IPS DF 6.9 (cell line): ENCODE data around the gene TLNRD1.

Source experiments
- DNase-seq: peaks from one replicate; pipeline ENCODE4 v3.0.0-alpha.2; 2013; ENCODE audit warnings: low read depth, low spot score
- H3K27ac ChIP-seq: one replicate; pipeline ENCODE4 v1.5.1; 2013; ENCODE audit warnings: low read length, control low read depth
- H3K27me3 ChIP-seq: 2 replicates; pipeline ENCODE4 v1.6.1; 2013; ENCODE audit warnings: mild to moderate bottlenecking, low read length; ENCODE audit not compliant: control insufficient read depth, insufficient read depth
- H3K36me3 ChIP-seq: 2 replicates; pipeline ENCODE4 v1.6.1; 2013; ENCODE audit warnings: low read length; ENCODE audit not compliant: control insufficient read depth, insufficient read depth
- H3K4me1 ChIP-seq: 2 replicates; pipeline ENCODE4 v1.6.1; 2013; ENCODE audit warnings: low read length; ENCODE audit not compliant: control insufficient read depth, insufficient read depth
- H3K4me3 ChIP-seq: 2 replicates; pipeline ENCODE4 v1.5.1; 2013; ENCODE audit warnings: mild to moderate bottlenecking, low read length
- H3K9me3 ChIP-seq: 2 replicates; pipeline ENCODE4 v1.6.1; 2013; ENCODE audit warnings: low read length, inconsistent platforms; ENCODE audit not compliant: control insufficient read depth, insufficient read depth
- WGBS: extraction: QIAGEN DNeasy Blood & Tissue Kit; methylation state at CpG from one replicate; pipeline ENCODE4 v1.1.7; 2013; ENCODE audit warnings: mixed read lengths, missing lambda C conversion rate; ENCODE audit not compliant: insufficient read length, insufficient coverage; 5-methylcytosine and 5-hydroxymethylcytosine counted together

TLNRD1 gene

DNA sequence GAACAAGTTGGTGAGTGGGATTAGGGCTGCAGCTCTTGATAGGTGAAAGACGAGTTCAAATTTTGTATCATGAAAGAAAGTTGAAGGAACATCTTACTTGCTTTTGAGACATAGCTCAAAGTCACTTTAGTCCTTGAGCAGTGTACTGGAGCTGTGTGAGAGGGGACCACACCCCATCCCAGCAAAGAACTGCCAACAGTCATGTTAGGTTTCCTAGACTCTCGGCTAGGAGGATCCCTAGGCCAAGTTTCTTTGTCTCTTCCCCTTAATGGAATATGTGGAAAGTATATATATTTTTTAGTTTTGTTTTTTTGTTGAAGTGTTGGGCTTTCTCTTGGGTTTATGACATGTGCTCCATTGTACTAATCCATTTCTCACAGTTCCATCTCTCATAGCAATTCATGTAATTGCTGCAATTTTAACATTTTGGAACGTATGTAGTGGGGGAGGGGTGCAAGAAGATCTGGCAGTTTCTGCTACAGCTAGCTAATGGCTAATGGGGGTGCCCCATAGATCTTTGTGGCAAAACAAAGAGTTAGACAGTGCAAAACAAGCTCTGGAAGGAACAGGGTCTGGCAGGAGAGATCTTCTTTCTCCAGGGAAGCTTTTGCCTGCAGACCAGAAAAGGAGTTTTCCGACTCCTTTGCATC lies 25.1 kb downstream of the TLNRD1 start:
- H3K4me3 ChIP-seq, result no peak overlapping the region
- H3K27me3 ChIP-seq, result no peaks in the 10 kb centered on the region
- 0 out of 2 replicates have a peak, but pooled peaks cover 2% of the 10 kb centered on the region for H3K4me1 ChIP-seq
- H3K27ac ChIP-seq, result no peak overlapping the region
- H3K36me3 ChIP-seq, result no peaks in the 10 kb centered on the region
- H3K9me3 ChIP-seq, result no peaks in the 10 kb centered on the region
- 100% methylated on average over 1 of the region's 4 CpGs for WGBS
- DNase-seq, result no peak

DNA sequence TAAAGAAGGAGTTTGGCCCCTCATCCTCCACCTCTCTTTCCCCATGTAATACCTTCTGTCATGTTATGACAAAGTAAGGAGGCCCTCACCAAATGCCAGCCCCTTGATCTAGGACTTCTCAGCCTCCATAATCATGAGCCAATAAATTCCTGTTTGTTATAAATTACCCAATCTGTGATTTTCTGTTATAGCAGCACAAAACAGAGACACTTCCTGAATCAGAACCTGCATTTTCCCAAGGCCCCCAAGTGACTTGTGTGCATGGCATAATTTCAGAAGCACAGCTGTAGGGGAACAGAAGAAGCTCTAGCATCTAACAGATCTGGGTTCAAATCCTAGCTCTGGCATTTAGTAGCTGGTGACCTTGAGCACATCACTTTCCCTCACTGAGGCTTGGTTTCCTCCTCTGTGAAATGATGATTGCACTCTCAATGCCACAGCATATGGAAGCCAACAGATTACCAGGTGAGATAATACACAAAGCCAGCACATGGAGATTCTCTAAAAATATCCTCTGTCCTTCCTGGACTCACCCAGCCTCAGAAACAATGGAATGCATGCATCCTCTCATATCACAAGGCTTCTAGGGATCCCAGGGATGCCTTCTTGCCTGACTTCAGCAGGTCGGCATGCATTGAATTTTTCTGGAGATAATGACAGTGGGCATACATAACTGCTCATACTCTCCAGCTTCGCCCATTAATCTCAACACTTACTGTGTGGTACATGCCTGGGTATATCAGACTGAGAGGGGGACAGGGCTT lies 26.3 kb downstream of the TLNRD1 start:
- Histone ChIP-seq H3K9me3 (no peaks in the 10 kb centered on the region), H3K36me3 (no peaks in the 10 kb centered on the region), H3K27me3 (no peaks in the 10 kb centered on the region), H3K4me3 (no peak overlapping the region), H3K4me1 (0 out of 2 replicates have a peak, but pooled peaks cover 2% of the 10 kb centered on the region), H3K27ac (no peak overlapping the region)
- no peak for DNase-seq
- WGBS, result no CpG with 5 or more reads among the region's 2 CpGs

- no peaks in the 10 kb centered on the region for H3K9me3 ChIP-seq
- DNase-seq, result no peak
- no peaks in the 10 kb centered on the region for H3K27me3 ChIP-seq
- no CpG with 5 or more reads among the region's 3 CpGs for WGBS
- no peaks in the 10 kb centered on the region for H3K4me1 ChIP-seq
- H3K36me3 ChIP-seq, result no peaks in the 10 kb centered on the region
- no peak overlapping the region for H3K4me3 ChIP-seq
- H3K27ac ChIP-seq, result no peak overlapping the region
Measured at GRCh38 chr15:81029414-81030300, 28.9 kb downstream of the TLNRD1 start.

DNA sequence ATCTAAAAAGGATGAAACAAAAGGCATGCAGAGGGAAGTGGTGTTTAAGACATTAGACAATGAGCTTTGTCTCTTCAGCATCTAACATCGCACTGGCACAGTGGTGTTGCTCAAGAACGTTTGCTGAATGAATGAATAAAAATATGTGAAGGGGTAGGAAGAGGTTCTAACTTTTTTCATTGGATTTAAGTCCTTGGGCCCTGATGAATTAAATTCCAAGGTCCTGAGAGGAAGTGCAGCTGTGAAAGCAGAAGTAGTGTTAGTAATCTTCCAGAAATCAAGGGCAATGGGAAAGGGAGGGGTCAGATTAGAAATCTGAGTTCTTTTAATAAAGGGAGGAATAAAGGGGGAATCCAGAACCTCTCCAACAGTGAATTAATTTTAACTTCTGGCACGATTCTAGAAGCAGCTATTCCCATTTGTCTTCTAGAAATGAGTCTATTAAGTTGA lies 29.6 kb downstream of the TLNRD1 start:
- WGBS, result no CpG with 5 or more reads among the region's 3 CpGs

DNA sequence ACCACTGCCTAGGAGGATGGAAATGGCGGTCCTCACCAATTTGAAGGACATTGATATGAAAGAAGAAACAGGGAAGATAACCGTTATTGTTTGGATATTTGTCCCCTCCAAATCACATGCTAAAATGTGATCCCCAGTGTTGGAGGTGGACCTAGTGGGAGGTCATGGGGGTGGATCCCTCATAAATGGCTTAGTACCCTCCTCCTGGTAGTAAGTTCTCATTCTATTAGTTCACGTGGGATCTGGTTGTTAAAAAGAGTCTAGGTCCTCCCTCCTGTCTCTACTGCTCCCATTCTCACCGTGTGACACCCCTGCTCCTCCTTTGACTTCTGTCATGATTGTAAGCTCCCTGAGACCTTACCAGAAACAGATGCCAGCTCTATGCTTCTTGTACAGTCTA lies 30.5 kb downstream of the TLNRD1 start:
- DNase-seq, result no peak
- Histone ChIP-seq H3K36me3 (no peaks in the 10 kb centered on the region), H3K4me1 (no peaks in the 10 kb centered on the region), H3K27me3 (no peaks in the 10 kb centered on the region), H3K9me3 (no peaks in the 10 kb centered on the region), H3K27ac (no peak overlapping the region), H3K4me3 (no peak overlapping the region)
- WGBS, result no CpG with 5 or more reads among the region's 4 CpGs

More for the DNA sequence above, 29.6 kb downstream of the TLNRD1 start:
- Histone ChIP-seq H3K4me1 (no peaks in the 10 kb centered on the region), H3K27me3 (no peaks in the 10 kb centered on the region), H3K27ac (no peak overlapping the region), H3K36me3 (no peaks in the 10 kb centered on the region), H3K9me3 (no peaks in the 10 kb centered on the region), H3K4me3 (no peak overlapping the region)
- DNase-seq, result no peak

DNA sequence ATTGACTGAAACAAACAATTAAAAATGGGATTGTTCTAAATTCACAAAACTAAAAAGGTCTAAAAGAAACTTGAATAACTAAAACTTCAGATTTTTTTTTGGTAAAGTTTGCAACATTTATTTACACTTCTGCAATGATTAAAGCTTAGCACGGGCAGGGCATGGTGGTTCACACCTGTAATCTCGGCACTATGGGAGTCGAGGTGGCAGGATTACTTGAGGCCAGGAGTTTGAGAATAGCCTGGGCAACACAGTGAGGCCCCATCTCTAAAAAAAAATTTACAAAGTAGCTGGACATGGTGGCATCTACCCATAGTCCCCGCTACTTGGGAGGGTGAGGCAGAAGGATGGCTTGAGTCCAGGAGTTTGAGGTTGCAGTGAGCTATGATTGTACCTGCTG lies 31.6 kb downstream of the TLNRD1 start:
- Histone ChIP-seq H3K27me3 (no peaks in the 10 kb centered on the region), H3K27ac (no peak overlapping the region), H3K4me3 (no peak overlapping the region), H3K9me3 (no peaks in the 10 kb centered on the region), H3K4me1 (no peaks in the 10 kb centered on the region), H3K36me3 (no peaks in the 10 kb centered on the region)
- no CpG with 5 or more reads among the region's 4 CpGs for WGBS
- no peak for DNase-seq

DNA sequence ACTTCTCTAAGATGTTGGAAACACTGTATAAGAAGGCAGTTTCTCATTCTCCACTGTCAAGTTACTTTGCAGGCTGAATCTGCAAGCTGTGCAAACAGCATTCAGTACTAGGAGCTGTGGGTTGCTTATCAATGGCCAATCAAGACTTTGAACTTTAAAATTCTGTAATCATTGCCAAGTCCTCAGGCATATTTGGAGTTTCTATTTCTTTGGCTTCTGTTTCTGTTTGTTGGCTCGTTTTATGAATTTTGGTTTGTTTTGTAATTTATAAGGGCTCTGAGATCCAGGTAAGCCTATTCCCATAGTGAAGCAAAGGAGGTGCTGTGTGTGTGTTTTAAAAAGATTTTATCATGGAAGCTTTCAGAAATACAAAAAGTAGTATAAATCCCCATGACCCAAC lies 32.1 kb downstream of the TLNRD1 start:
- H3K27me3 ChIP-seq, result no peaks in the 10 kb centered on the region
- DNase-seq, result no peak
- H3K27ac ChIP-seq, result no peak overlapping the region
- no CpG with 5 or more reads among the region's 1 CpG for WGBS
- no peaks in the 10 kb centered on the region for H3K36me3 ChIP-seq
- H3K4me3 ChIP-seq, result no peak overlapping the region
- H3K4me1 ChIP-seq, result no peaks in the 10 kb centered on the region
- H3K9me3 ChIP-seq, result no peaks in the 10 kb centered on the region

GRCh38 chr15:81033508-81033907 lies 32.8 kb downstream of the TLNRD1 start:
- no CpG with 5 or more reads among the region's 2 CpGs for WGBS
- H3K4me3 ChIP-seq, result no peak overlapping the region
- no peaks in the 10 kb centered on the region for H3K9me3 ChIP-seq
- H3K27ac ChIP-seq, result no peak overlapping the region
- no peak for DNase-seq
- no peaks in the 10 kb centered on the region for H3K27me3 ChIP-seq
- no peaks in the 10 kb centered on the region for H3K36me3 ChIP-seq
- no peaks in the 10 kb centered on the region for H3K4me1 ChIP-seq

DNA sequence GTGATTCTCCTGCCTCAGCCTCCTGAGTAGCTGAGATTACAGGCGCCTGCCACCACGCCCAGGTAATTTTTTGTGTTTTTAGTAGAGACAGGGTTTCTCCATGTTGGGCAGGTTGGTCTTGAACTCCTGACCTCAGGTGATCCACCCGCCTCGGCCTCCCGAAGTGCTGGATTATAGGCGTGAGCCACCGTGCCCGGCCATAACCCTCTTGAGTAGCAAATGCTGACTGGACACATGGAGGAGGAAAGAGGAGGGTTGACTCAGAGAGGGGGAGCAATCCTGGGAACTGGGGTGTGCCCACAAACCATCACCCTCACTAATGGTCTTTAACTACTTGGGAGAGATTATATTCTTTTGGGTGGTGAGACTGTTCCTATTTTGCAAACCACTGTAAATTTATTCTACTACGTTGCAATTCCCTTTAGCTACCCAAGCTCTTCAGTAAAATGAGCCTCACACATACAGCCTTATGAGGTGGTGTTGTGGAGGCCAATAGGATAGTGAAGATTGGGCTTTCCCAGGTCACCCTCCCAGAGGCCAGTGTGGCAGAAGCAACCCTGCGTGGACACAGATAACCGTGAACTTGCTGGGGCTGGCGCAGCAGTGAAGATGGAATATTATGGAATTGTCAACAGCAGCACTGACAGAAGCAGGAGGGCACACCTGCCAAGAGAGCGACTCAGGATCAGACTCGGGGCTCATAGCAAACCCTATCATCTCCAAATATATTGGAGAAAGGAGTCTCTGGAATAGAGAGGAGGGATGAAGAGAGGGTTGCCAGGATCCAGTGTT lies 37.4 kb downstream of the TLNRD1 start:
- WGBS, result no CpG with 5 or more reads among the region's 14 CpGs
- DNase-seq, result no peak

More for the DNA sequence above, 37.4 kb downstream of the TLNRD1 start:
- H3K4me3 ChIP-seq, result no peak overlapping the region
- H3K27me3 ChIP-seq, result no peaks in the 10 kb centered on the region
- H3K4me1 ChIP-seq, result no peaks in the 10 kb centered on the region
- H3K9me3 ChIP-seq, result no peaks in the 10 kb centered on the region
- H3K36me3 ChIP-seq, result no peaks in the 10 kb centered on the region
- H3K27ac ChIP-seq, result no peak overlapping the region
